B cell (primary cell): ENCODE results near the gene PRR7. TPM values are rescaled to one million over a fixed set of nuclear protein-coding genes. Genes with fewer than 3 reads are reported as not detected.

Source experiments
- ATAC-seq: fragments of 200-7000 bp; cut with Tn5 transposase; one replicate; pipeline ENCODE4 v1.10.0; 2021; ENCODE audit warnings: low read depth, mild to moderate bottlenecking, moderate number of reproducible peaks, moderate library complexity
- CTCF ChIA-PET: fragments of 350-600 bp; sonication (Branson Sonifier 250); formaldehyde crosslinking; loops from one replicate; lab custom pipeline; 2021; ENCODE audit warnings: antibody characterized with exemption, inconsistent platforms; lab: Charles Lee
- POLR2A ChIA-PET: fragments of 350-600 bp; sonication (Branson Sonifier 250); formaldehyde crosslinking; loops from one replicate; lab custom pipeline; 2021; ENCODE audit warnings: antibody characterized with exemption; lab: Charles Lee
- DNase-seq: peaks from one replicate; pipeline ENCODE4 v3.0.0; 2013
- H2AFZ ChIP-seq: 2 replicates; pipeline ENCODE4 v1.6.1; 2012; ENCODE audit warnings: mild to moderate bottlenecking, low read depth, low read length; ENCODE audit not compliant: insufficient read depth, poor library complexity, severe bottlenecking
- H3K27ac ChIP-seq, 2 donors: 1 replicate in 1 of 2; 2 replicates in 1 of 2; pipeline ENCODE4 v1.5.1; 2012 to 2013; ENCODE audit warnings: low read length in 2 of 2, mild to moderate bottlenecking in 2 of 2, moderate library complexity in 1 of 2
- H3K27me3 ChIP-seq, 4 experiments: fragments of 200-600 bp in 1 of 4; sonication (generic) in 1 of 4; replicated peaks in 1 of 4; 1 replicate in 2 of 4; 2 replicates in 2 of 4; pipeline versions ENCODE4 v1.6.1 to v1.7.0; 2013 to 2016; ENCODE audit warnings: low read length in 3 of 4, mild to moderate bottlenecking in 2 of 4, mixed read lengths in 1 of 4, moderate library complexity in 1 of 4; ENCODE audit not compliant: insufficient read depth in 4 of 4, control insufficient read depth in 3 of 4; ENCODE audit errors: control extremely low read depth in 1 of 4
- H3K36me3 ChIP-seq, 2 experiments: replicated peaks in 1 of 2; 1 replicate in 1 of 2; 2 replicates in 1 of 2; pipeline versions ENCODE4 v1.6.1 to v1.7.1; 2013; ENCODE audit warnings: low read length in 1 of 2; ENCODE audit not compliant: insufficient read depth in 2 of 2, control insufficient read depth in 1 of 2; ENCODE audit errors: control extremely low read depth in 1 of 2, extremely low read depth in 1 of 2
- H3K4me1 ChIP-seq, 2 donors: fragments of 200-600 bp in 1 of 2; sonication (generic) in 1 of 2; 1 replicate in 1 of 2; 2 replicates in 1 of 2; pipeline versions ENCODE4 v1.5.1 to v1.6.1; 2013 to 2017; ENCODE audit warnings: low read length in 2 of 2; ENCODE audit not compliant: control insufficient read depth in 2 of 2, insufficient read depth in 2 of 2
- H3K4me2 ChIP-seq: replicated peaks from 2 replicates; pipeline ENCODE3; 2012; ENCODE audit warnings: mild to moderate bottlenecking, low read depth, low read length; ENCODE audit not compliant: poor library complexity, severe bottlenecking
- H3K4me3 ChIP-seq, 5 experiments: fragments of 200-600 bp in 1 of 5; sonication (generic) in 1 of 5; 1 replicate in 3 of 5; 2 replicates in 2 of 5; pipeline versions ENCODE4 v1.5.1 to v1.7.0; 2011 to 2016; ENCODE audit warnings: low read length in 4 of 5, mild to moderate bottlenecking in 4 of 5, low read depth in 2 of 5, control low read depth in 1 of 5, moderate library complexity in 1 of 5; ENCODE audit not compliant: insufficient read depth in 1 of 5; ENCODE audit errors: control extremely low read depth in 1 of 5, extremely low read depth in 1 of 5
- H3K79me2 ChIP-seq: fragments of 200-600 bp; sonication (generic); one replicate; pipeline ENCODE4 v1.6.0; 2016; ENCODE audit warnings: low read length; ENCODE audit not compliant: control insufficient read depth, insufficient read depth
- H3K9ac ChIP-seq: fragments of 200-600 bp; sonication (generic); 2 replicates; pipeline ENCODE4 v1.6.1; 2017; ENCODE audit warnings: mild to moderate bottlenecking, low read length, moderate library complexity
- H3K9me3 ChIP-seq, 3 donors: one replicate each; pipeline versions ENCODE4 v1.6.1 to v1.7.1; 2013; ENCODE audit warnings: low read length in 2 of 3; ENCODE audit not compliant: control insufficient read depth in 2 of 3, insufficient read depth in 1 of 3; ENCODE audit errors: control extremely low read depth in 1 of 3
- H4K20me1 ChIP-seq: 2 replicates; pipeline ENCODE4 v1.6.0; 2012; ENCODE audit warnings: mild to moderate bottlenecking, low read length; ENCODE audit not compliant: insufficient read depth, control insufficient read depth, poor library complexity, severe bottlenecking
- H3K27ac Mint-ChIP-seq: one replicate; pipeline ENCODE4 v1.8.0; 2021; ENCODE audit warnings: mixed read lengths
- H3K27me3 Mint-ChIP-seq: one replicate; pipeline ENCODE4 v1.8.0; 2021; ENCODE audit warnings: mixed read lengths
- H3K4me1 Mint-ChIP-seq: one replicate; pipeline ENCODE4 v1.8.0; 2021; ENCODE audit warnings: mixed read lengths
- H3K4me3 Mint-ChIP-seq: one replicate; pipeline ENCODE4 v1.8.0; 2021; ENCODE audit warnings: mixed read lengths
- H3K9me3 Mint-ChIP-seq: one replicate; pipeline ENCODE4 v1.8.0; 2022; ENCODE audit warnings: mixed read lengths; ENCODE audit not compliant: insufficient read depth
- EZH2 ChIP-seq: IDR thresholded peaks from 2 replicates; pipeline ENCODE4 v1.6.1; 2012; ENCODE audit warnings: borderline replicate concordance, low read depth, mild to moderate bottlenecking, moderate library complexity, low read length; ENCODE audit not compliant: insufficient read depth, poor library complexity, severe bottlenecking
- WGBS: methylation state at CpG from one replicate; pipeline ENCODE4 v1.1.5; 2013; ENCODE audit warnings: missing lambda C conversion rate; ENCODE audit not compliant: insufficient coverage; 5-methylcytosine and 5-hydroxymethylcytosine counted together
- intact Hi-C: fragments of 100-400 bp; cut with micrococcal nuclease; formaldehyde crosslinking; loops from one replicate; pipeline ENCODE4 v1.10.0; 2022
- polyA plus RNA-seq: library from polyadenylated mRNA; depleted of rRNA; stranded (reverse); fragments of >200 nt; gene quantifications from 2 replicates; pipeline ENCODE4 v1.2.3, GENCODE V29; 2012
- total RNA-seq, 2 donors: library from RNA; stranded (reverse); fragments of 120-200 nt in 1 of 2; gene quantifications; 1 replicate in 1 of 2; 2 replicates in 1 of 2; pipeline versions ENCODE4 v1.2.3 to v1.2.4, GENCODE V29; 2013 to 2022
- TF ChIP-seq, protein P1 (sequence below): fragments of 200-600 bp; IDR thresholded peaks from one replicate; pipeline ENCODE4 v1.8.0; 2022; ENCODE audit warnings: antibody characterized with exemption, mild to moderate bottlenecking

Gene PRR7
- total and polyA plus RNA-seq, 2 donors (not counting 1 experiment from before 2014, with no cell fraction given), result 4.8 to 84.4 TPM

DNA sequence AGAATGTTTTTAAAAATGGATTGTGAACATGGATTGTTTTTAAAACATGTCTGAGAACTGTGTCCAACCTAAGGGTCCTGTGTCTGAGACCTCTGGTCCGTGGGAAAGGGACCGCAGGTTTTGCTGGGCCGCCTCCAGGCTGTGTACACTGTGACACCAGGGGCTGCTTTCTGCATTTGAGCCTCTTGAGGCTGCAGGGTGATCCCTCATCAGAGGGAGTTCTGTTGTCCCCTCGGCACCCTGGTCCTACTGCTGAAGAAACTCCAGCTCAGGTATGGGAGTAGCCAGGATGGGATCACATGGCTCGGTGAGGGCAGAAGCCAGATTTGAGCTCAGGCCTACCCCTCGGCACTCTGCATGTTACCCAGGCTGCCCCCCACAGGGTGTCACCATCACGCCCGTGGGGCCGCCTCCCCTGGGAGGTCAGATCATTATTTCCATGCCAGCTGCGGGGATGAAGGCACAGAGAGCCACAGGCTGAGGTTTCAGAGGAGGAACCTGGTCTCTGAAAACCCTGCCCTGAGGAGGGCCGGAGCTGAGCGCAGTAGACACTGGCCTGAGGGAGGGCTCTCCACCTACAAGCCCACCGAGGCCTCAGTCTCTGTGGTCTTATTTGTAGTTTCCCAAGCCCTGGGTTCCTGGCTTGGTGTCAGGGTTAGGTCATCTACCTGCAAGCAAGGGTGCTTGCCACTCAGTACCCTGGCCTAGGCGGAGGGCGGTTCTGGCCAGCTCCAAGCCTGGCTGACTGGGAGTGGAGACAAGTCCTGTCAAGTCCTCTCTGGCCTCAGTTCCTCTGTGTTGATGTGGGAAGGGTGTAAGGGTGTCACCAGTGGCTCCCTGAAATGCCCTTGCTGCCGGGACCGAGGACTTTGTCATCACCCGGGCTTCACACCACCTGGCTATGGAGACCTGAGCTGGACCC is 2.8 kb downstream of the PRR7 start:
- no peak overlapping the region for H3K4me3 Mint-ChIP-seq
- ChIA-PET CTCF (interaction anchor here (1.3 to 21.3 kb wide), 8 partner anchors 6 to 80 kb away, joined by 3 to 628 read pairs (median 8); partner anchors contain the start of genes F12, GRK6 and PFN3), POLR2A (interaction anchor here (1.3 to 10.8 kb wide), 5 partner anchors 13 to 98 kb away, joined by 4 to 103 read pairs (median 5); partner anchors contain the start of genes GRK6 and LMAN2)
- intact Hi-C loops, result no loop called here
- H3K4me3 ChIP-seq, result no peak overlapping the region
- H4K20me1 ChIP-seq, result peaks cover 40% of the 10 kb centered on the region
- no peak overlapping the region for H3K4me2 ChIP-seq
- no peak overlapping the region for H3K27ac Mint-ChIP-seq
- no peak overlapping the region for H3K9ac ChIP-seq
- H3K4me1 Mint-ChIP-seq, result peaks cover 57% of the 10 kb centered on the region
- no peak overlapping the region for H2AFZ ChIP-seq
- no peak for DNase-seq
- no peaks in the 10 kb centered on the region for H3K27me3 Mint-ChIP-seq
- no peak for TF ChIP-seq EZH2
- TF ChIP-seq, protein P1, sequence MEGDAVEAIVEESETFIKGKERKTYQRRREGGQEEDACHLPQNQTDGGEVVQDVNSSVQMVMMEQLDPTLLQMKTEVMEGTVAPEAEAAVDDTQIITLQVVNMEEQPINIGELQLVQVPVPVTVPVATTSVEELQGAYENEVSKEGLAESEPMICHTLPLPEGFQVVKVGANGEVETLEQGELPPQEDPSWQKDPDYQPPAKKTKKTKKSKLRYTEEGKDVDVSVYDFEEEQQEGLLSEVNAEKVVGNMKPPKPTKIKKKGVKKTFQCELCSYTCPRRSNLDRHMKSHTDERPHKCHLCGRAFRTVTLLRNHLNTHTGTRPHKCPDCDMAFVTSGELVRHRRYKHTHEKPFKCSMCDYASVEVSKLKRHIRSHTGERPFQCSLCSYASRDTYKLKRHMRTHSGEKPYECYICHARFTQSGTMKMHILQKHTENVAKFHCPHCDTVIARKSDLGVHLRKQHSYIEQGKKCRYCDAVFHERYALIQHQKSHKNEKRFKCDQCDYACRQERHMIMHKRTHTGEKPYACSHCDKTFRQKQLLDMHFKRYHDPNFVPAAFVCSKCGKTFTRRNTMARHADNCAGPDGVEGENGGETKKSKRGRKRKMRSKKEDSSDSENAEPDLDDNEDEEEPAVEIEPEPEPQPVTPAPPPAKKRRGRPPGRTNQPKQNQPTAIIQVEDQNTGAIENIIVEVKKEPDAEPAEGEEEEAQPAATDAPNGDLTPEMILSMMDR, result no peak
- peaks cover 21% of the 10 kb centered on the region for H3K79me2 ChIP-seq
- ATAC-seq, result no peak
- H3K9me3 ChIP-seq, result no peaks in the 10 kb centered on the region
- WGBS, result 82% methylated on average over 15 of the region's 18 CpGs
- peaks cover 48 to 63% of the 10 kb centered on the region in 2 donors for H3K4me1 ChIP-seq
- H3K36me3 ChIP-seq, result no peaks in the 10 kb centered on the region
- no peaks in the 10 kb centered on the region for H3K9me3 Mint-ChIP-seq
- H3K27ac ChIP-seq, result no peak overlapping the region
- H3K27me3 ChIP-seq, result peaks cover 0 to 14% (median 0%) of the 10 kb centered on the region in 4 experiments
